SK-N-SH (cell line): ENCODE data around the gene LRIF1. TPM values are rescaled to one million over a fixed set of nuclear protein-coding genes. Genes with fewer than 3 reads are reported as not detected.

Source experiments
- CTCF ChIA-PET: fragments of 300-600, 350-600 bp; formaldehyde crosslinking; extraction: SDS; loops from one replicate; lab custom pipeline; 2021; lab: Yijun Ruan, JAX
- POLR2A ChIA-PET: fragments of 350-600 bp; sonication (Branson Sonifier 250); formaldehyde crosslinking; extraction: SDS; loops from one replicate; lab custom pipeline; 2020; ENCODE audit warnings: antibody characterized with exemption, inconsistent platforms; lab: Yijun Ruan, JAX
- DNase-seq: peaks from one replicate; pipeline ENCODE4 v3.0.0; 2012
- H2AFZ ChIP-seq: fragments of 200-600 bp; sonication (generic); 2 replicates; pipeline ENCODE4 v1.8.1; 2016; ENCODE audit warnings: antibody characterized with exemption, mild to moderate bottlenecking, low read depth
- H3F3A ChIP-seq: fragments of 200-600 bp; sonication (generic); replicated peaks from 2 replicates; pipeline ENCODE3; 2016; ENCODE audit warnings: antibody characterized with exemption, mild to moderate bottlenecking; ENCODE audit not compliant: insufficient read depth
- H3K27ac ChIP-seq, 2 experiments: fragments of 200-500 bp in 1 of 2; fragments of 200-600 bp in 1 of 2; sonication (Bioruptor generic) in 1 of 2; sonication (generic), shearing (Covaris generic) in 1 of 2; 2 replicates each; pipeline versions ENCODE4 v1.5.1 to v1.6.1; 2014 to 2016; ENCODE audit warnings: low read depth in 2 of 2, inconsistent platforms in 1 of 2, low read length in 1 of 2, mild to moderate bottlenecking in 1 of 2, mixed read lengths in 1 of 2
- H3K27me3 ChIP-seq: fragments of 200-600 bp; sonication (generic), shearing (Covaris generic); 2 replicates; pipeline ENCODE4 v1.6.1; 2016; ENCODE audit warnings: mixed run types; ENCODE audit not compliant: insufficient read depth
- H3K36me3 ChIP-seq, 2 experiments: fragments of 200-500 bp in 1 of 2; fragments of 200-600 bp in 1 of 2; sonication (Bioruptor generic) in 1 of 2; sonication (generic) in 1 of 2; replicated peaks in 1 of 2; 2 replicates each; pipeline versions ENCODE3 to v1.5.1; 2014 to 2016; ENCODE audit warnings: low read length in 1 of 2, mild to moderate bottlenecking in 1 of 2; ENCODE audit not compliant: insufficient read depth in 2 of 2, control insufficient read depth in 1 of 2
- H3K4me1 ChIP-seq, 2 experiments: fragments of 200-500 bp in 1 of 2; fragments of 200-600 bp in 1 of 2; sonication (Bioruptor generic) in 1 of 2; sonication (generic), shearing (Covaris generic) in 1 of 2; 2 replicates each; pipeline versions ENCODE4 v1.5.1 to v1.6.1; 2014 to 2016; ENCODE audit warnings: low read depth in 1 of 2, low read length in 1 of 2, mixed run types in 1 of 2; ENCODE audit not compliant: insufficient read depth in 2 of 2, control insufficient read depth in 1 of 2
- H3K4me2 ChIP-seq: fragments of 200-600 bp; sonication (generic), shearing (Covaris generic); 2 replicates; pipeline ENCODE4 v1.6.1; 2017; ENCODE audit warnings: mixed run types
- H3K4me3 ChIP-seq, 2 experiments: fragments of 200-500 bp in 1 of 2; fragments of 200-600 bp in 1 of 2; sonication (Bioruptor generic) in 1 of 2; sonication (generic), shearing (Covaris generic) in 1 of 2; 2 replicates each; pipeline versions ENCODE4 v1.5.1 to v1.8.1; 2014 to 2016; ENCODE audit warnings: low read depth in 2 of 2, inconsistent platforms in 1 of 2, low read length in 1 of 2, mild to moderate bottlenecking in 1 of 2, mixed read lengths in 1 of 2, moderate library complexity in 1 of 2
- H3K79me2 ChIP-seq: fragments of 200-600 bp; sonication (generic); 2 replicates; pipeline ENCODE4 v1.8.1; 2017; ENCODE audit warnings: mild to moderate bottlenecking; ENCODE audit not compliant: insufficient read depth
- H3K9ac ChIP-seq: fragments of 200-600 bp; sonication (generic); 2 replicates; pipeline ENCODE4 v1.6.1; 2017; ENCODE audit warnings: mixed run types
- H3K9me2 ChIP-seq: fragments of 200-600 bp; sonication (generic); 2 replicates; pipeline ENCODE4 v1.6.1; 2017; ENCODE audit warnings: mixed run types
- H3K9me3 ChIP-seq: fragments of 200-600 bp; sonication (generic); 2 replicates; pipeline ENCODE4 v1.6.1; 2017; ENCODE audit warnings: mixed run types, mild to moderate bottlenecking, moderate library complexity
- H4K20me1 ChIP-seq: fragments of 200-600 bp; sonication (generic); 2 replicates; pipeline ENCODE4 v1.6.1; 2017; ENCODE audit warnings: mild to moderate bottlenecking, mixed run types; ENCODE audit not compliant: insufficient read depth
- CHD2 ChIP-seq: fragments of 150-350 bp; IDR thresholded peaks from 2 replicates; pipeline ENCODE4 v1.6.1; 2018; ENCODE audit warnings: low read length; ENCODE audit not compliant: partially characterized antibody
- ELF1 ChIP-seq: IDR thresholded peaks from 2 replicates; pipeline ENCODE4 v1.4.0; 2012
- EP300 ChIP-seq, 2 experiments: IDR thresholded peaks; 2 replicates each; pipeline versions ENCODE4 v1.4.0 to v1.6.1; 2012; ENCODE audit warnings: borderline replicate concordance in 1 of 2, low read depth in 1 of 2, low read length in 1 of 2
- EZH2phosphoT487 ChIP-seq: fragments of 200-600 bp; sonication (generic); IDR thresholded peaks from 2 replicates; pipeline ENCODE4 v1.6.1; 2017; ENCODE audit warnings: low read depth, mixed run types, mild to moderate bottlenecking, antibody characterized with exemption, moderate library complexity, borderline replicate concordance
- FOSL2 ChIP-seq: IDR thresholded peaks from 2 replicates; pipeline ENCODE4 v1.4.0; 2012; ENCODE audit warnings: low read depth, mild to moderate bottlenecking, moderate library complexity, borderline replicate concordance
- FOXJ3 ChIP-seq: sonication (generic); formaldehyde crosslinking; IDR thresholded peaks from 2 replicates; pipeline ENCODE4 v1.5.1; 2020; ENCODE audit warnings: mild to moderate bottlenecking, missing genetic modification reagents
- GATA2 ChIP-seq: sonication (generic); formaldehyde crosslinking; IDR thresholded peaks from 2 replicates; pipeline ENCODE4 v1.5.0; 2020; ENCODE audit warnings: mild to moderate bottlenecking, missing genetic modification reagents
- JUND ChIP-seq: IDR thresholded peaks from 2 replicates; pipeline ENCODE4 v1.4.0; 2012
- NFIC ChIP-seq: IDR thresholded peaks from 2 replicates; pipeline ENCODE4 v1.4.0; 2012; ENCODE audit warnings: borderline replicate concordance
- NRF1 ChIP-seq: IDR thresholded peaks from 2 replicates; pipeline ENCODE4 v1.6.1; 2012; ENCODE audit warnings: low read depth, mild to moderate bottlenecking, low read length
- PBX3 ChIP-seq: IDR thresholded peaks from 2 replicates; pipeline ENCODE4; 2012
- RCOR1 ChIP-seq: fragments of 150-350 bp; IDR thresholded peaks from 2 replicates; pipeline ENCODE4 v1.6.1; 2017; ENCODE audit warnings: antibody characterized with exemption, low read length
- RFX5 ChIP-seq: IDR thresholded peaks from 2 replicates; pipeline ENCODE4 v1.6.1; 2012; ENCODE audit warnings: mild to moderate bottlenecking, improper control_type of control experiment, low read length
- RXRA ChIP-seq: IDR thresholded peaks from 2 replicates; pipeline ENCODE4 v1.4.0; 2012; ENCODE audit warnings: low read depth, mild to moderate bottlenecking, borderline replicate concordance
- SMC3 ChIP-seq: IDR thresholded peaks from 2 replicates; pipeline ENCODE4 v1.6.1; 2012; ENCODE audit warnings: low read depth, low read length, improper control_type of control experiment
- TAF1 ChIP-seq: IDR thresholded peaks from 2 replicates; pipeline ENCODE4 v1.6.1; 2012; ENCODE audit warnings: low read depth, mild to moderate bottlenecking, low read length, moderate library complexity, borderline replicate concordance
- TCF12 ChIP-seq: IDR thresholded peaks from 2 replicates; pipeline ENCODE4 v1.4.0; 2012
- TEAD4 ChIP-seq: IDR thresholded peaks from 2 replicates; pipeline ENCODE4 v1.4.0; 2012; ENCODE audit warnings: mild to moderate bottlenecking, borderline replicate concordance; ENCODE audit not compliant: insufficient read depth
- USF1 ChIP-seq: IDR thresholded peaks from 2 replicates; pipeline ENCODE4 v1.4.0; 2012; ENCODE audit warnings: low read depth, borderline replicate concordance
- YY1 ChIP-seq: IDR thresholded peaks from 2 replicates; pipeline ENCODE4 v1.4.0; 2012; ENCODE audit warnings: low read depth, mild to moderate bottlenecking
- ZBTB33 ChIP-seq: IDR thresholded peaks from 2 replicates; pipeline ENCODE4 v1.4.0; 2012; ENCODE audit warnings: low read depth, borderline replicate concordance
- WGBS: methylation state at CpG from one replicate; pipeline ENCODE4 v1.1.6; 2017; ENCODE audit warnings: low lambda C conversion rate; 5-methylcytosine and 5-hydroxymethylcytosine counted together
- polyA plus RNA-seq, 3 experiments: library from polyadenylated mRNA; depleted of rRNA; stranded (reverse); fragments of >200 nt; gene quantifications; 2 replicates each; pipeline ENCODE4 v1.2.3, GENCODE V29; 2012
- TF ChIP-seq, protein P1 (sequence below): fragments of 150-350 bp; IDR thresholded peaks from 2 replicates; pipeline ENCODE4 v1.6.1; 2016; ENCODE audit warnings: mild to moderate bottlenecking, low read depth, low read length

LRIF1 gene
- polyA plus RNA-seq, 1 of the 3 experiments (the other 2 are of a cell fraction), result 6.6 TPM

DNA sequence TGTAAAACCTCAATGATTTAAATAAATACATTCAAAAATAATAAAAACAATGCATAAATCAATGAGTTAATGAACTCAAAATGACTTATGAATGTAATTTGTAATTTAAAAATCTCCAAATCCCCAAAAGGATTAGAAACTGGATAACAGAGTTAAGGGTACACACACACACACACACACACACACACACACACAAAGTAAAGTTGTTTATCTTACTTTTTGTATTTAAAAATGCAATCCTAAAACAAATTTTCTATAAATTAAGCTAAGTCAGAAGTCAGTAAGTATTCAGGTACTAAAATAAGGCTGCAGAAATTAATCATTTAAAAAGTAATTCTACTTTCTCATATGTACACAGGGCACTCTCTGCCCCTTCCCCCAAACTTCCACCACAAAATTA is 1.8 kb downstream of the LRIF1 start:
- peaks cover 61% of the 10 kb centered on the region for H3K79me2 ChIP-seq
- POLR2A ChIA-PET, result no interaction called here

GRCh38 chr1:110960777-110961420 is 2.8 kb downstream of the LRIF1 start:
- 87% methylated on average over 2 of the region's 2 CpGs for WGBS
- TF ChIP-seq RXRA (no peak), PBX3 (no peak), NRF1 (no peak), TEAD4 (no peak), EP300 (IDR thresholded peaks at IDR 0.05; ENCODE audit: borderline replicate concordance in 1 of 2, low read depth in 1 of 2, low read length in 1 of 2) (no peak), TAF1 (no peak), NFIC (no peak), CHD2 (no peak), ZBTB33 (no peak), YY1 (no peak), USF1 (no peak), TCF12 (no peak), GATA2 (CRISPR knock-in tag) (no peak), SMC3 (no peak)
- TF ChIP-seq, protein P1, sequence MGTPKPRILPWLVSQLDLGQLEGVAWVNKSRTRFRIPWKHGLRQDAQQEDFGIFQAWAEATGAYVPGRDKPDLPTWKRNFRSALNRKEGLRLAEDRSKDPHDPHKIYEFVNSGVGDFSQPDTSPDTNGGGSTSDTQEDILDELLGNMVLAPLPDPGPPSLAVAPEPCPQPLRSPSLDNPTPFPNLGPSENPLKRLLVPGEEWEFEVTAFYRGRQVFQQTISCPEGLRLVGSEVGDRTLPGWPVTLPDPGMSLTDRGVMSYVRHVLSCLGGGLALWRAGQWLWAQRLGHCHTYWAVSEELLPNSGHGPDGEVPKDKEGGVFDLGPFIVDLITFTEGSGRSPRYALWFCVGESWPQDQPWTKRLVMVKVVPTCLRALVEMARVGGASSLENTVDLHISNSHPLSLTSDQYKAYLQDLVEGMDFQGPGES, result no peak

More for the DNA sequence above, 1.8 kb downstream of the LRIF1 start:
- Histone ChIP-seq H3K36me3 (peaks cover 6 to 41% of the 10 kb centered on the region in 2 experiments), H3K27me3 (no peaks in the 10 kb centered on the region), H4K20me1 (peaks cover 35% of the 10 kb centered on the region), H3K9me2 (no peaks in the 10 kb centered on the region), H3K4me2 (peak overlapping the region; percentile 95), H3K27ac (no peak overlapping the region), H3F3A (peaks cover 19% of the 10 kb centered on the region), H3K9me3 (no peaks in the 10 kb centered on the region), H2AFZ (no peak overlapping the region), H3K4me1 (no peaks in the 10 kb centered on the region; a peak in 2 of 4 replicates), H3K4me3 (peak overlapping the region in 1 of 2 experiments; percentile 100; a peak in 3 of 4 replicates), H3K9ac (no peak overlapping the region)
- CTCF ChIA-PET, result interaction anchor here (1.3 to 2.1 kb wide), 3 partner anchors 30 to 196 kb away, joined by 3 to 7 read pairs (median 6); no protein-coding TSS in a partner anchor
- no peak for DNase-seq
- TF ChIP-seq TEAD4 (no peak), RFX5 (no peak), RCOR1 (no peak), CHD2 (no peak), TAF1 (no peak), SMC3 (no peak), TCF12 (no peak), JUND (no peak), ELF1 (no peak), PBX3 (no peak), FOSL2 (no peak), EZH2phosphoT487 (no peak), FOXJ3 (no peak)

More at GRCh38 chr1:110960777-110961420, 2.8 kb downstream of the LRIF1 start:
- peak overlapping the region; percentile 95 for H3K4me2 ChIP-seq
- H3K79me2 ChIP-seq, result peaks cover 71% of the 10 kb centered on the region
- peaks cover 12 to 41% of the 10 kb centered on the region in 2 experiments for H3K36me3 ChIP-seq
- CTCF ChIA-PET, result interaction anchor here (1.3 to 2.1 kb wide), 5 partner anchors 13 to 195 kb away, joined by 3 to 7 read pairs (median 3); no protein-coding TSS in a partner anchor
- no peak overlapping the region for H3K27ac ChIP-seq
- no peak overlapping the region for H2AFZ ChIP-seq
- no peak overlapping the region for H3K9ac ChIP-seq
- H3K9me3 ChIP-seq, result no peaks in the 10 kb centered on the region
- no peaks in the 10 kb centered on the region for H3K9me2 ChIP-seq
- peaks cover 19% of the 10 kb centered on the region for H3F3A ChIP-seq
- no peaks in the 10 kb centered on the region for H3K27me3 ChIP-seq
- no peaks in the 10 kb centered on the region; a peak in 2 of 4 replicates for H3K4me1 ChIP-seq
- no peak overlapping the region for H3K4me3 ChIP-seq
- peaks cover 45% of the 10 kb centered on the region for H4K20me1 ChIP-seq
- no peak for DNase-seq
- POLR2A ChIA-PET, result no interaction called here
